GM18909 (cell line): ENCODE measurements around the gene DAB2IP.

Experiments
- ATAC-seq: cut with Tn5 transposase; IDR thresholded peaks from one replicate; pipeline ENCODE4 v1.9.1; 2021; ENCODE audit warnings: mild to moderate bottlenecking; ENCODE audit not compliant: unreplicated experiment, poor library complexity

DAB2IP gene

DNA sequence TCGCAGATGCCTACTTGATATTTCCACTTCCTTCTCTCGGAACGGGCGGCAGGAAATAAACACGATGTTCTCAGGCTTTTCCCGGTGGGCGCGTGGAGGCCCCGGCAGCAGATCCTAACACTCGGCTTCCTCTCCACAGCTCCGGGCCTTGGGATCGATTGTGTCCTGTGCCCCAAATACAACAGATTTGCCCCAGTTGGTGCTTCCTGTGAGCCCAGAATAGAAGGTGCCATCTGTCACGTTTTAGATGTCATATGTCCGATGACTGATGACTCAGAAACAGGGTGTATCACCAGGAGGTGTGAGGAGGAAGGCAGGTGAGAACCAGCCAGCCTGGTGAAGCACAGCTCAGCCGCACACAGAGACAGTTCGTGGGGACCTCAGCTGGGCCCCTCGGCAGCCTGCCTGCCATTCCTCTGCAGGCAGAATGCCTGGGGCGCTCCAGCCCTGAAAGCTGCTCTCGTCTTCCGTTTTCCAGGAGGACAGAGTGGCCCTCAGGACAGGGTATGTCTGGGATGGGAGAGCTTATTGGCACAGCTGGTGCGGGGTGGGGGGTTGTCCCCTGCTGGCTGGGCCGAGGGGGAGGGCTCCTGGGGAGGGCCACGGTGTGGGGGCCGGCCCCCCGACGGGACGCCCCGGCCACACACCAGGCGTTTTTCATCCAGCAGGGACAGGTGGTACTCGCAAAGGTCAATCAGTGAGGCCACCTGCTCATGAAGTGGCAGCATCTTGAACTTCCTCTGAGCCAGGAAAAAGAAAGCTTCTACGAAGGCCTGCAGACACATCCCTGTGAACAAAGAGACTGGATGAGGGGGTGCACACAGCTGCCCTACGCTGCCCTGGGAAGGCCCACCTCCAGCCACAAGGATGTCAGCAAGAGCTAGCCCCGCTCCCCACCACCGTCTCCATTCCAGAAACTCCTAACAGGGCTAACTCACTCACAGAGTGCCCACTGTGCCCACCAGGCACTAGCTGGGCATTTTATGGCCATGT is 171.0 kb downstream of the DAB2IP start:
- no peak for ATAC-seq

DNA sequence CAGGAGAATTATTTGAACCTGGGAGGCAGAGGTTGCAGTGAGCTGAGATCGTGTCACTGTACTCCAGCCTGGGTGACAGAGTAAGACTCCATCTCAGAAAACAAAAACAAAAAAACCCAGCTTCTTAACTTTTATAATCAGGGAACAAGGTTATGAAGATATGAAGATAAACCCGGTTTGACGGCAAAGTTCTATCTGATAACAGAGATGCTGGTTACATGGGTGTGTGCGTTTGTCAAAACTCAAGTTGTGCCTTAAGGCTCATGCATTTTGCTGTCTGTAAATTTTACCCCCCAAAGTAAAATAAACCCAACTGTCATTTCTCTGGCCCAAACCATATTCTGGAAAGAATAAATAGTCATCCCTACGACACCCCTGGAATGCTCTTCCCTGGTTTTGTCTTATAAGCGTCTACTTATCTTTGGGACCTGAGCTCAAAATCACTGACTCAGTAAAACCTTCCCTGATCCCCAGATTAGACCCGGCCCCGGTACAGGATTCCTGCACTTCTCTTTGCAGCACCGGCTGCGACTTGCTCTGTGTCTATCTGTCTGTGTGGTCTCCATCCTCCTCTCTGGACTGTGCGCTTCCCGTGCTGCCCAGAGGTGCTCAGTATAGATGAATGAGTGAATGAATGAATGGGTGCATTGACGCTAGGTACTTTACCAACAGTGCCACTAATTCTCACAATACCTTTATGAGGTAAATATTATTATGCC is 172.2 kb downstream of the DAB2IP start:
- ATAC-seq = no peak

- no peak for ATAC-seq
Observed at GRCh38 chr9:121824651-121825030, 173.2 kb downstream of the DAB2IP start.

GRCh38 chr9:121825031-121825691 is 173.7 kb downstream of the DAB2IP start:
- ATAC-seq = no peak

DNA sequence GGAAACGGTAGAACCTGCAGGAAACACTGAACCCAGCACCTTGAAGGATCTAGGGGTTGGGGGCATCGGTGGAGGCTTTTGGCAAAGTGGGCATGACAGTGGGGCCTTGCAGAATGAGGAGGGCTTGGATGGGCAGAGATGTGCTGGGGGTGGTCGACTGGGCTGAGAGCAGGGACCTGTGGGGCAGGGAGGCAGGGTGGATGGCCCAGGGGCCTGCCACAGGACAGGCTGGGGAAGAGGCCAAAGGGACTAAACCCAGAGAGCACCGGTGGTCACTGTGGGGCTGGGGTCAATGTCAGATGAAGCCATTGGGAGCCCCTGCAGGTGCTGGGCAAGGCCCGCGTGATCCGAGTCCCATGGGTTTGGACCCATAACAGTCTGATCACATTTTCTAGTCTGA is 175.3 kb downstream of the DAB2IP start:
- ATAC-seq = no peak

GRCh38 chr9:121827251-121827967 is 176.0 kb downstream of the DAB2IP start:
- no peak for ATAC-seq

GRCh38 chr9:121830441-121831140 is 179.2 kb downstream of the DAB2IP start:
- no peak for ATAC-seq

DNA sequence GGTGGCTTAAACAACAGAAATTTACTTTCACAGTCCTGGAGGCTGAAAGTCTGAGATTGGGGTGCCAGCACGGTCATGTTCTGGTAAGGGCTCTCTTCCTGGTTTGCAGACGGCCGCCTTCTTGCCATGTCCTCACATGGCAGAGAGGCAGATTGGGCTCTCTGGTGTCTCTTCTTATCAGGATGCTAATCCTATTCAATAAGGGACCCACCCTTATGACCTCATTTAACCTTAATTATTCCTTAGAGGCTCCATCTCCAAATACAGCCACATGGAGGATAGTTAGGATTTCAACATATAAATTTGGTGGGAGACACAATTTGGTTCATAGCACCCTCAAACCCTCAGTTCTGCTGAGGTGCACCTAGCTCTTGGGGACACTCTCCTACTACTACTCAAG is 180.4 kb downstream of the DAB2IP start:
- ATAC-seq = no peak

- no peak for ATAC-seq
Observed at GRCh38 chr9:121833061-121833460, 181.6 kb downstream of the DAB2IP start.
